Superior temporal gyrus (tissue), 1 donor: ENCODE measurements around the gene AMER3.

Source experiments
- DNase-seq: peaks from one replicate; pipeline ENCODE4 v3.0.0-alpha.2; 2016; ENCODE audit errors: extremely low spot score

Gene AMER3

DNA sequence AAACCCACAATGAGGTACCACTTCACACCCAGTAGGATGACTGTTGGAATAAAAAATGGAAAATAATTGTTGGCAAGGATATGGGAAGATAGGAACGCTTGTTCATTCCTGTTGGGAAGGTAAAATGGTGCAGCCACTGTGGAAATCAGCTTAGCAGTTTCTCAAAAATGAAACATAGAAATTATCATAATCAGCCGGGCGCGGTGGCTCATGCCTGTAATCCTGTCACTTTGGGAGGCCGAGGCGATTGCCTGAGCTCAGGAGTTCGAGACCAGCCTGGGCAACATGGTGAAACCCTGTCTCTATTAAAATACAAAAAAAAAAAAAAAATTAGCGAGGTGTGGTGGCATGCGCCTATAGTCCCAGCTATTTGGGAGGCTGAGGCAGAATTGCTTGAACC lies 23.4 kb downstream of the AMER3 start:
- no peak for DNase-seq

GRCh38 chr2:130785466-130786055 lies 30.2 kb downstream of the AMER3 start:
- DNase-seq = no peak

DNA sequence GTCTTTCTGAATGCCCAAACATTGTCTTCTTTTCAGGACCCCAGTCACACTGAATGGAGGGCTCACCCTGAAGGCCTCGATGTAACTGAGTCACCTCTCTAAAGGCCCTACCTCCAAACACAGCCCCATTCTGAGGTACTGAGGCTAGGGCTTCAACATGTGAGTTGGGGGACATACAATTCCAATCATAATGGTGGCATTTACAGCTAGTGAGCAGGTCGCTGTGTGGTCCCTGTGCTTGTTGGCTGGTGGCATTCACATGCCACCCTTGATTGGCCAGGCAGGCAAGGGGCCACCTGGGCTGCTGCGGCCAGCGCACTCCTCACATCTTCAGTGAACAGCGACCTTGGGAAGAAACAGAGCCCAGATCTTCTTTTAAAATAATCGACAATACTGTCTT lies 30.7 kb downstream of the AMER3 start:
- DNase-seq = no peak

GRCh38 chr2:130787841-130788240 lies 32.5 kb downstream of the AMER3 start:
- no peak for DNase-seq

DNA sequence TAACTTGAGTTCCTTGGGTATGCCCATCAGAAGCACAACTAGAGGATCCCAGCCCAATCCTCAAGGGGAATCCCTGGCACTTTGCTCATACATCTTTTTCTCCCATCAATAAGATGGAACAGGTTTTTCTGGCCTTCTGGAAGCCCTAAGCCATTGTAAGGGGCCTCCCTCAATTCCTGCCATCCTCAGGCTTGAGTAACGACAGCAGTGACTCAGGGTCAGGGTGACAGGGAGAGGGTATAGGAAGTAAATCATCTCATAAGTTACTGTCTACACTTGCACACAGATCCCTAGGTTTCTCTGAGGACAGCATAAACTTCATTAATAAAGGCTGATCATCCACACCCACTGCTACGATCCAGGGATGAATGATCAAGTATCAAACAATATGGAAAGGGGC lies 35.0 kb downstream of the AMER3 start:
- no peak for DNase-seq

DNA sequence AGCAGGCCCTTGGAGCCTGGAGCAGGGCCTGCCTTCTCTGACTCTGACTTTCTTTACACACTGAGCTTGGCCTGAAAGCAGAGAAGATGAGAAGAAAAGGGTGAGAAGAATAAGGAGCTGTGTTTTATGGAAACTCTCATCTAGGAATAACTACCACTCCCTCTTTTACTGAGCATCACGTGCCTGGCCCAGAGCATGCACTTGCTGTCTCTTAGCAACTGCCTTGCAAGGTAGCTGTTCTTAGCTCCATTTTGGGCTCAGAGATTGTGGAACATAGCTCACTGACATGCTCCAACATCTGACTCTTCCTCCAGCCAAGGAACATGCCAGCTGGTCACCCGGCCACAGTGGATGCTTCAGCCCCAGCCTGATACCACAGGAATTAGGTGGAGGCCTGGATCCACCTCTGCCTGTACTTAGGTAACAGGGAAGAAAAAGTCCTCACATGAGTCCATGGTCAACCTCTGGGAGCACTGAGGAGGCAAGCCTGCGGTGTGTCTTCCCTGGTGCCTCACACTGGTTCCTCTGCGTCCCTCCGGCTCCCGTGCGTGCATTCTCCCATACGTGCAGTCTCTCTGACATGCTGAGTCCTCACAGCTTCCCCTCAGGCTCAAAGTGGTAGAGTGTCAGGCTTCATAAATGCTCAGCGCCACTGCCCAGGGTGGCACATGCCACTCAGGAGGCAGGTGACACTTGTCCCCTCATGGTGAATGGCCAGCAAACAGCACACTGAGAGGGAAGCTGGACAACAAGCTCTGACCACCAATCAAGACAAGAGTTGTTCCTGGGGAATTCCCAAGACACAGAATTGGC lies 35.7 kb downstream of the AMER3 start:
- no peak for DNase-seq

DNA sequence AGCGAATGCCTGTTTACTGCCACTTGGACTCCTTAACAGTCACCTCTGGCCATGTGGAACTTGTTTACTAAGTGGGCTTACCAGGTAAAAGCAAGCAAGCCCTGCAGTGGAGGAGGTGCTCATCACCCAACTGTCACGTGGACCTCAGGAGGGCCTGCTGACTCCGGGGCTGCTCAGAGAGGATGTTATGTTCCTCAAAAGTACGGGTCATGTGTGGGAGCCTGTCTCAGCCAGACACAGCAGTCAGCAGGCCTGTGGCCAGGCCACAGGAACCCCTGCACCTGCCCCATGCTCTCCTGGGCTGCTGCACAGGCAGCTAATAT lies 36.2 kb downstream of the AMER3 start:
- DNase-seq = no peak

DNA sequence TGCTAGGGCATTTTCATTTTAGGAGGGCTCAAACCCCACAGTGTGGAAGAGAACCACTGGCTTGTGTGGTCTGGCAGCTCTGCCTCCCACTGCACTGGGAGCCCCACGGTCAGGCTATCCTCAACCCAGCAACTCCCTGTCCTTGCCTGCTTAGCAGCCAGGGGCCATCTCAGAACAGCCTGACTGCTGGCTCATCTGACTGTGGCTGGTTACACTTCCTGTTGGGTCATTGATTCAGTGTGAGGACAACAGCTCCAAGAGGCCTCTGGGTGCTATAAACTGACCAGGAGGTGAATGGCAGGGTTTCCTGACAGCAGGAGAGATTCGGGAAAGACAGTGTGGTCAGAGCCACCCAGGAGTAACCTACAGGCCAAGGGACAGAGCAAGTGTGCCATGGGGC lies 40.1 kb downstream of the AMER3 start:
- DNase-seq = no peak

DNA sequence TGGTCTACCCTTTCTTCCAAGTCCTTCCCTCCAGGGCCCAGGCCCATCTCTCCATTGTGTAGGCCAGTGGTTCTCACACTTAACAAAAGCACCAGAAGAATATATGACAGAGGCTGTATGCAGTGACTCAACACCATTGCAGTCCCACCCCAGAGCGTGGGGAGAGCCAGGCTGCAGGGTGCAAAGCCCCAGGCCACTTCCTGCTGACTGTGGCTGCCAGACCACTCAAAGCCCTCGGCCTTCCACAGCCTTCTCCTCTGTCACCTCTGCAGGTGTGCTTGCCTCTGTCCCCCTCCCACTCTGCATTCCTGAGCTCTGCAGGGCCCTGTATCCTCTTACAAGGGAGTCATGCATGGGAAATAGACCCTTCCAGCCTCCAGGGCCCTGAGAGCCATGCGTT lies 41.0 kb downstream of the AMER3 start:
- no peak for DNase-seq

- DNase-seq = peak; percentile 91
These were observed 42.4 kb downstream of the AMER3 start for GRCh38 chr2:130797493-130798435.

GRCh38 chr2:130798472-130799218 lies 43.3 kb downstream of the AMER3 start:
- no peak for DNase-seq

- no peak for DNase-seq
These were observed 44.0 kb downstream of the AMER3 start for GRCh38 chr2:130799295-130799694.

DNA sequence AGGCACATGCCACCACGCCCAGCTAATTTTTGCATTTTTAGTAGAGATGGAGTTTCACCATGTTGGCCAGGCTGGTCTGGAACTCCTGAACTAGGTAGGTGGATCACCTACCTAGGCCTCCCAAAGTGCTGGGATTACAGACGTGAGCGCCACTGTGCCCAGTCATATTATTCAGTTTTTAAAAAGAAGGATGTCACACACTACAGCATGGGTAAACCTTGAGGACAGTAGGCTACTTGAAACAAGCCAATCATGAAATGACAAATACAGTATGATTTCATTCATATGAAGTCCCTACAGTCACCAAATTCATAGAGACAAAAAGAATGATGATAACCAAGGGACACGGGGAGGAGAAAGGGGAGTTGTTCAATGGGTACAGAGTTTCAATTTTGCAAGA lies 50.3 kb downstream of the AMER3 start:
- no peak for DNase-seq

GRCh38 chr2:130806370-130806769 lies 51.0 kb downstream of the AMER3 start:
- no peak for DNase-seq

GRCh38 chr2:130807659-130808385 lies 52.5 kb downstream of the AMER3 start:
- DNase-seq = no peak

GRCh38 chr2:130808482-130809268 lies 53.3 kb downstream of the AMER3 start:
- DNase-seq = no peak

GRCh38 chr2:130810490-130810889 lies 55.1 kb downstream of the AMER3 start:
- no peak for DNase-seq

DNA sequence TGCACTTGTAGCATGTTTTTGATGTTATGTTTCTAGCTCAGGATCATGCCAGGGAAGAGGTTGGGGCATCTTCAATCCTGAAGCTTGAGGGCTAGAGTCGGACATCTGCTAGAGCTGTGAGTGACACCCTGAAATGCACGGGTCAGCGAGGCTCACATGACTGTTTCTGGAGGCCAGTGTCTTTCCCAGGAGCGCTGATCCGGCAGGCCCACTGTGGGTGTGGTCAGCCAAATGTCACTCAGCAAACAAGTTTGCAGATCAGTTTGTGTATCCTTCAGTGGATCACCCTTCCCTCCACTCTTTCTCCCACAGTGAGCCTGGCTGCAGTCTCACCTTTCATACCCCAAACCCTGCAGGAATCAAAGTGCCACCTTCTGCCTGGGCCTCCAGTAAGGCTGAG lies 58.4 kb downstream of the AMER3 start:
- DNase-seq = no peak

- DNase-seq = no peak
These were observed 59.8 kb downstream of the AMER3 start for GRCh38 chr2:130814931-130815680.
